Measurements from ENCODE around the gene VPS11. TPM values are rescaled to one million over a fixed set of nuclear protein-coding genes. Genes with fewer than 3 reads are reported as not detected.
"Not testable (repeated sequence)": the region's sequence is repeated elsewhere in the genome, so short reads cannot be mapped to it uniquely, and the experiment has no call there.

VPS11 gene
- total RNA-seq, 4 donors from 2014 or later, result 25.8 to 54.9 (median 37.1) TPM

DNA sequence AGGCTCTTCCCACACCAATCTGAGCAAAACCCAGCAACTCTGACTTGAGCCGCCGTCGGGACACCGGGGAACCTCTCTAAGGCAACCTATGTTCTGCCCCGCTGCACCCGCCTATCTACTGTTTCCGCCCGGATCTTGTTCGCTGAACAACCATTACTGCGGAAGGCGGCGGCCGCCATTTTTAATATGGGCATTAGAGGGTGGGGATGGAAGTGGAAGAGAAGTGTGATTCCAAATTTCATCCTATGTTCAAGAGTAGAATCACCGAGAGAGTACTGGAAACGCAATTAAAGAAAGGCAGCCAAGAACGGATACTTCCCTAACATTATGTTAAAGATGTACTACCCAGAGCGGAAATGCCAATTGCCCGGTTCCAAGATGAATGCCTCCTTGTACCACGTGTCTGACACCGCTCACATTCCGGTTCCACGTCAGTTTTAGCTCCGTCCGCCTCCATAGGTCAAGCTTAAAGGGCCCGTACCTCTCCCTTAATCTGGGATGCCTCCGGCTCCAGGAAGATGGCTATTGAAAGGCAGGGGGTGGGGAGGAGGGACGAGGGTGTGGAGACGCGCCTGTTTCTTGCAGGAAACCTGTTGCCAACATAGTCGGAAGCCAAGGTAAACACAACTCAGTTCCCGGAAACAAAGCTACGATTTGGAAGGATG is 34.3 kb downstream of the VPS11 start, which contains the start of gene DPAGT1:
DPAGT1 (minus strand) TSS at position 95 of the 665 bp plus-strand sequence. CDS start 198 bp downstream, outside the sequence.
- H3K9me3 ChIP-seq, result no peaks in the 10 kb centered on the region
- peaks cover 0 to 44% (median 27%) of the 10 kb centered on the region in 4 donors for H3K4me1 ChIP-seq
- H3K27ac ChIP-seq, result peak within 1 kb of the TSS; percentile 85 to 96 (median 90)
- TF ChIP-seq, protein P1, sequence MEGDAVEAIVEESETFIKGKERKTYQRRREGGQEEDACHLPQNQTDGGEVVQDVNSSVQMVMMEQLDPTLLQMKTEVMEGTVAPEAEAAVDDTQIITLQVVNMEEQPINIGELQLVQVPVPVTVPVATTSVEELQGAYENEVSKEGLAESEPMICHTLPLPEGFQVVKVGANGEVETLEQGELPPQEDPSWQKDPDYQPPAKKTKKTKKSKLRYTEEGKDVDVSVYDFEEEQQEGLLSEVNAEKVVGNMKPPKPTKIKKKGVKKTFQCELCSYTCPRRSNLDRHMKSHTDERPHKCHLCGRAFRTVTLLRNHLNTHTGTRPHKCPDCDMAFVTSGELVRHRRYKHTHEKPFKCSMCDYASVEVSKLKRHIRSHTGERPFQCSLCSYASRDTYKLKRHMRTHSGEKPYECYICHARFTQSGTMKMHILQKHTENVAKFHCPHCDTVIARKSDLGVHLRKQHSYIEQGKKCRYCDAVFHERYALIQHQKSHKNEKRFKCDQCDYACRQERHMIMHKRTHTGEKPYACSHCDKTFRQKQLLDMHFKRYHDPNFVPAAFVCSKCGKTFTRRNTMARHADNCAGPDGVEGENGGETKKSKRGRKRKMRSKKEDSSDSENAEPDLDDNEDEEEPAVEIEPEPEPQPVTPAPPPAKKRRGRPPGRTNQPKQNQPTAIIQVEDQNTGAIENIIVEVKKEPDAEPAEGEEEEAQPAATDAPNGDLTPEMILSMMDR (IDR thresholded peaks at IDR 0.05), result no peak
- TF ChIP-seq POLR2A (IDR thresholded peaks at IDR 0.05) (peak in 1 of 2 donors; percentile 40), EP300 (IDR thresholded peaks at IDR 0.05) (peak; percentile 34 to 81)
- peak; percentile 77 to 90 for DNase-seq (ENCODE audit: low spot score in 2 of 2)
- 0 to 1% methylated on average over 31 to 32 of the region's 32 CpGs for WGBS, 2 donors
- peak within 1 kb of the TSS; percentile 74 to 88 (median 77) for H3K4me3 ChIP-seq
- no peaks in the 10 kb centered on the region for H3K27me3 ChIP-seq
- H3K36me3 ChIP-seq, result peaks cover 0 to 14% (median 10%) of the 10 kb centered on the region in 3 donors

DNA sequence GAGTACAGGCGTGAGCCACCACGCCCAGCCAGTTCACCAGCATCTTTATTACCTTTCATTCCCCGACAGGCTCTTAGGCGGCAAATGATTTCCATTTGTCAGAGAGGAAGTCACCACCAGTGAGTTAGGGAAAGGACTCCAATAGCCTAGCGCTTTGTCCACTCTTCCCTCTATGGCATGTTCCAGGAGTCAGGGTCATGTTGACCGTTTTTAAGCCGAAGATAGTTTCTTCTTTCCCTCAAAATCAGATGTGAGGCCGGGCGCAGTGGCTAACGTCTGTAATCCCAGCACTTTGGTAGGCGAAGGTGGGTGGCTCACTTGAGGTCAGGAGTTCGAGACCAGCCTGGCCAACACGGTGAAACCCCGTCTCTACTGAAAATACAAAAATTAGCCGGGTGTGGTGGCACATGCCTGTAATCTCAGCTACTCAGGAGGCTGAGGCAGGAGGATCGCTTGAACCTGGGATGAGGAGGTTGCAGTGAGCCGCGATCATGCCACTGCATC is 35.6 kb downstream of the VPS11 start:
- Histone ChIP-seq H3K4me1 (peaks cover 0 to 49% (median 30%) of the 10 kb centered on the region in 4 donors), H3K27ac (peak overlapping the region; percentile 85 to 96 (median 90)), H3K4me3 (peak overlapping the region in 1 of 4 donors; percentile 78)
- not testable (repeated sequence) for H3K36me3 ChIP-seq; H3K27me3 ChIP-seq; H3K9me3 ChIP-seq; DNase-seq (ENCODE audit: low spot score in 2 of 2)
- WGBS, 2 donors, result 83 to 86% methylated on average over 15 to 18 of the region's 18 CpGs

DNA sequence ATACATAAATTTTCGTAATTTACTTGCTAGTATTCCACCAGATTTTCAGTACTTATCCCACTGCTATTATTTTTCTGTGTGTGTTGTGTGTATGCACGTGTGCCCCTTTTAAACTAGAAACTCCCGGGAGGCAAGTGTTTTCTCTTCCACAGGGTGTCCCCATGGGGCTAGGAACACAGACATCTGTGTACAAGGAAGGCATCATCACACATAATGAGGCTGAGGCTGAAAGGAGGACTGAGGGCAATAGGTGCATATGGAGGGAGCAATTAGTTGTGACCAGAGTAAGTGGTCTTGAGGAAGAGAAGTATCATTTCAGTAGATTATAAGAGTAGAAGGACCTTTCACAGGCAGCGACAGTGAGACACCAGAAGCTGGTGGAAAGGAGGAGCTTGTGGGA is 36.2 kb downstream of the VPS11 start:
- Histone ChIP-seq H3K36me3 (no peaks in the 10 kb centered on the region), H3K9me3 (no peaks in the 10 kb centered on the region), H3K4me1 (peaks cover 0 to 55% (median 36%) of the 10 kb centered on the region in 4 donors), H3K4me3 (no peak overlapping the region), H3K27ac (peak overlapping the region in 1 of 4 donors; percentile 93), H3K27me3 (no peaks in the 10 kb centered on the region)
- DNase-seq (ENCODE audit: low spot score in 2 of 2), result no peak
- WGBS, 2 donors, result 50 to 52% methylated on average over 4 of the region's 4 CpGs
- TF ChIP-seq, protein P1 (IDR thresholded peaks at IDR 0.05), result no peak
- no peak for TF ChIP-seq EP300 (IDR thresholded peaks at IDR 0.05)
- TF ChIP-seq POLR2A (IDR thresholded peaks at IDR 0.05), result no peak

DNA sequence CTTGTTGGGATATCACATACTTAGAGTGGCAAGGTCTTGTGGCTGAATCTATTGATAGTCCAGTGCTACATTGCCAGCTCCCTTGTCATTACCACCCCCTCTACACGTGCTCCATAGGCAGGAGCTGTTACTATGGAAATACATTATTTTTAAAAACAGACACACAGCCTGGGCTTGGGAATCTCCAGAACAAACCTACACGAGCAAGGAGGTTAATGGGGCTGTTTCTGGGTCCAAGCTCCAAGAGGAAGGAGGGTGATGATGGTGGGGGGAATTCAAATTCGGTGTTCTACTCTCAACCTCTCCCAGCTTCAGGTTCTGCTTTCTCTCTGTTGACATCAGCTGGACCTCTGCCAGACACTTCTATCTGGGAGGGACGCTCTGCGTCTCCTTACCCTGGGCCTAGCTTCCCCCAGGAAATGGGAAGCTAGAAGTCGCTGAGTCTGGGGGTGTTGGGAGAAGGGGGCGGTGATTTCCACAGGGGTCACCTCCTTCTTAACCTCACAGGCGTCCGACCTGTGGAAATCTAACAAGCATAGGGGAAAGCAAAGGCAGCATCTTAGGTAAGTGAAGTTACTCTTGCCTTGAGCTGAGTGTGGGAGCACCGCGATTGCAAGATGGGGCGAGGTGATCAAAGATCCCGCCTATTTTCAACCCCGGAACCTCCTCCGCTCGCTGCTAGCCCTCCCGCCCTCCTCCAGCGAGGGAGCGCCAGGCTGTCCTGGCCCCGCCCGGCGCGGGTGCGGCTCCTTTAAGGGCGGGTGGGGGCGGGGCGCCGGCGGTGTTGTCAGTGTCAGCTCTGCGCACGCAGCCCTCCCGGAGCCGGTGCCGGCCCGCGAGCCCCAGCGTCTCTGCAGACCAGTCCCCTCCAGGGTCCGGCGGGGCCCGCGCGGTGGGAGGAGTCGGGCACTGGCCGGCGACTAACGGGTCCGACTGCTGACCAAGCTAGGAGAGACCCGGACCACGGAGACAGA is 39.2 kb downstream of the VPS11 start, which contains the start of gene C2CD2L:
C2CD2L (plus strand) TSS at position 781 of the 974 bp plus-strand sequence. CDS start 398 bp downstream, outside the sequence.
- H3K27me3 ChIP-seq, result no peaks in the 10 kb centered on the region
- WGBS, 2 donors, result 1% methylated on average over 26 to 35 of the region's 49 CpGs
- peak within 1 kb of the TSS; percentile 58 to 91 (median 90) for H3K27ac ChIP-seq
- peak; percentile 84 to 88 for DNase-seq (ENCODE audit: low spot score in 2 of 2)
- TF ChIP-seq, protein P1 (IDR thresholded peaks at IDR 0.05), result no peak
- peak in 1 of 2 donors; percentile 45 for TF ChIP-seq POLR2A (IDR thresholded peaks at IDR 0.05)
- peak; percentile 18 to 70 for TF ChIP-seq EP300 (IDR thresholded peaks at IDR 0.05)
- peak within 1 kb of the TSS; percentile 78 to 99 (median 92) for H3K4me3 ChIP-seq
- H3K4me1 ChIP-seq, result peaks cover 0 to 56% (median 30%) of the 10 kb centered on the region in 4 donors
- H3K9me3 ChIP-seq, result no peaks in the 10 kb centered on the region
- peaks cover 0 to 22% (median 10%) of the 10 kb centered on the region in 3 donors for H3K36me3 ChIP-seq

DNA sequence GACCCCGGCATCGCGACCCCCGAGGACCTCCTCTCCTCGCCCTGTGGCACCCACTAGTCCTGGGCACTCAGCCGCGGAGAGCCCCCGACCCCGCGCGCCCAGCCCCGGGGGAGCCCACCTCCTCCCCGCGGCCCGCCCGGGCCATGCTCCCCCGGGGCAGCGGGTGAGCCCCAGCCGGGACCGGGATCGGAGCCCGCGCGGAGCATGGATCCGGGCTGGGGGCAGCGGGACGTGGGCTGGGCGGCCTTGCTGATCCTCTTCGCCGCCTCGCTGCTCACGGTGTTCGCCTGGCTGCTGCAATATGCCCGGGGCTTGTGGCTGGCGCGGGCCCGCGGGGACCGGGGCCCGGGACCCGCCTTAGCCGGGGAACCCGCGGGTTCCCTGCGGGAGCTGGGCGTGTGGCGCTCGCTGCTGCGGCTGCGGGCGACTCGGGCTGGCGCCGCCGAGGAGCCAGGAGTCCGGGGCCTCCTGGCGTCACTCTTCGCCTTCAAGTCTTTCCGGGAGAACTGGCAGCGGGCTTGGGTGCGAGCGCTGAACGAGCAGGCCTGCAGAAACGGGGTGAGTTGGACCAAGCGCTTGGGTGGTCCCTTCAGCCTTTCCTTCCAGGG is 40.0 kb downstream of the VPS11 start:
- Histone ChIP-seq H3K36me3 (peaks cover 0 to 30% (median 10%) of the 10 kb centered on the region in 3 donors), H3K27ac (peak overlapping the region; percentile 58 to 91 (median 90)), H3K9me3 (no peaks in the 10 kb centered on the region), H3K4me3 (peak overlapping the region; percentile 78 to 99 (median 92)), H3K27me3 (no peaks in the 10 kb centered on the region), H3K4me1 (peaks cover 0 to 53% (median 30%) of the 10 kb centered on the region in 4 donors)
- WGBS, 2 donors, result 0 to 2% methylated on average over 10 to 18 of the region's 65 CpGs
- DNase-seq (ENCODE audit: low spot score in 2 of 2), result no peak
- TF ChIP-seq, protein P1 (IDR thresholded peaks at IDR 0.05), result no peak
- TF ChIP-seq POLR2A (IDR thresholded peaks at IDR 0.05) (no peak), EP300 (IDR thresholded peaks at IDR 0.05) (no peak)
